OCI-LY7 (cell line): ENCODE measurements around the gene RAD51B.

ENCODE experiments used
- EZH2phosphoT487 ChIP-seq: fragments of 200-600 bp; sonication (generic); IDR thresholded peaks from 2 replicates; pipeline ENCODE4 v1.6.1; 2018; ENCODE audit warnings: low read depth, borderline replicate concordance, mild to moderate bottlenecking, mixed run types, antibody characterized with exemption, low read length, moderate library complexity, mixed read lengths
- TF ChIP-seq, protein P1 (sequence below): fragments of 200-600 bp; sonication (generic); conservative IDR thresholded peaks from 2 replicates; pipeline ENCODE4 v1.5.1; 2014; ENCODE audit warnings: mild to moderate bottlenecking, antibody characterized with exemption, low read length, moderate library complexity, mixed read lengths

DNA sequence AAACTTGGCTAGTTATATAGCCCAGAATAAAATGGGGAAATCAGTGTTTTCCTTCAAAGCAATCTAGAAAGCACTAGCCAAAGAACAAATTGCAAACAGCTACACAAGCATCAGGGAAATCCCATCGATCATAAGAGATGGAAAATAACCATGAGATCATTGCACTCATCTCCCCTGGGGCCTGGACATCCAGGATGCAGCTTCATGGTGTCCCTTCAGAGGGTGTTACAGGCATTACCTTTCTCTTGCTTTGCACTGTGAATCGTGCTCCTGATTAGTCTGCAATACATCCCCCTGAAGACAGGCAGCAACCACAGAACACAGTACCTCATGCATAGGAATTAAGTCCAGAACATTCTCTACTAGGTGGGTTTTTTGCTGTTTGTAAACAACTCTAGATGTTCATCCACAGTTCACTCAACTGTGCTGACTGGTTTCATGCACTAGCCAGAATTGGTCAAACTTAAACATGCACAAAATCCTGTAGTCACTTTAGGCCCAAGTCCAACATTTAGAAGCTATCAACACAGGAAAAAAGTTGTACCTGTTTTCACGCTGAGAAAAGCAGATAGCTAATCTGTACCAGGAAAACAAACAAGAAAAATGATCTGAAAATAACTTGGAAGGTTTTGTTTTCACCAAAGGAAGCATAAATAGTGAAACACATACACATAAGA, 853.2 kb downstream of the RAD51B start:
- TF ChIP-seq, protein P1, sequence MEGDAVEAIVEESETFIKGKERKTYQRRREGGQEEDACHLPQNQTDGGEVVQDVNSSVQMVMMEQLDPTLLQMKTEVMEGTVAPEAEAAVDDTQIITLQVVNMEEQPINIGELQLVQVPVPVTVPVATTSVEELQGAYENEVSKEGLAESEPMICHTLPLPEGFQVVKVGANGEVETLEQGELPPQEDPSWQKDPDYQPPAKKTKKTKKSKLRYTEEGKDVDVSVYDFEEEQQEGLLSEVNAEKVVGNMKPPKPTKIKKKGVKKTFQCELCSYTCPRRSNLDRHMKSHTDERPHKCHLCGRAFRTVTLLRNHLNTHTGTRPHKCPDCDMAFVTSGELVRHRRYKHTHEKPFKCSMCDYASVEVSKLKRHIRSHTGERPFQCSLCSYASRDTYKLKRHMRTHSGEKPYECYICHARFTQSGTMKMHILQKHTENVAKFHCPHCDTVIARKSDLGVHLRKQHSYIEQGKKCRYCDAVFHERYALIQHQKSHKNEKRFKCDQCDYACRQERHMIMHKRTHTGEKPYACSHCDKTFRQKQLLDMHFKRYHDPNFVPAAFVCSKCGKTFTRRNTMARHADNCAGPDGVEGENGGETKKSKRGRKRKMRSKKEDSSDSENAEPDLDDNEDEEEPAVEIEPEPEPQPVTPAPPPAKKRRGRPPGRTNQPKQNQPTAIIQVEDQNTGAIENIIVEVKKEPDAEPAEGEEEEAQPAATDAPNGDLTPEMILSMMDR: no peak
- TF ChIP-seq EZH2phosphoT487: no peak
